ENCODE measurements around the gene PIGB. TPM values are rescaled to one million over a fixed set of nuclear protein-coding genes. Genes with fewer than 3 reads are reported as not detected.
A peak's percentile ranks its signal among the peaks of the same experiment; 100 is the strongest.

Gene PIGB
- total and polyA plus RNA-seq, 2 of the 13 experiments (the other 11 are each of a cell fraction or from before 2014, with no cell fraction given) = 14.5 to 19.1 TPM

DNA sequence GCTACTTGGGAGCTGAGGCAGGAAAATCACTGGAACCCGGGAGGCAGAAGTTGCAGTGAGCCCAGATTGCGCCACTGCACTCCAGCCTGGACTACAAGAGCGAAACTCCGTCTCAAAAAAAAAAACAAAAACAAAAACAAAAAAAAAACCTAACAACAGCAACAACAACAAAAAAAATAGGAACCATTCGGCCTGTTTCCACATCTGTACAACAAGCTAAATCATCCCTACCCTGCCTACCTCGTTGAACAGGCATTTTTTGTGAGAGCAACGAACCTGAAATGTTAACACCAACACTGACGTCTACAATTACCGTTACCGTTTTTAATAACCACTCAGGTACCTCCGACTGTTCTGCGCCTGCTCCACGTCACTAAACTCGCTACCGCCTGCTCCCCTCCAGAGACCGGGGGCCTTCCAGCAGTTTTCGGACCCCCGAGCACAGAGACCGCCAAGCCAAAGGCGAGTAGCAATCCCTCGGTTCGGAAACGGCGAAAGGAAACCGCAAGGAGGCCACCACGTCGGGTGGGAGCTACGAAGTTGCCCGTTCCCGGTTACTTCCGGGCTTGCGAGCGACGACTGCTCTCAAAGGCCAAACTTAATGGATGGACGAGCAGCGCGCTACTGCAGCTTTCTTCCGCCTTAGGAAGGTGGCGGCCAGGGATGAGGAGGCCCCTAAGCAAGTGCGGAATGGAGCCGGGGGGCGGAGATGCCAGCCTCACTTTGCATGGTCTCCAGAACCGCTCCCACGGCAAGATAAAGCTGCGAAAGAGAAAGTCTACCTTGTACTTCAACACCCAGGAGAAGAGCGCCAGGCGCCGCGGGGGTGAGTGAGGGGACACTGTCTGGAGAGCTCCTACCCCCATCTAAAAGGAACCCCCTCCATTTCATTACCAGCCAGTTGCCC lies at the start of gene PIGB, which contains the start of gene PIGBOS1 (continued):
- TF ChIP-seq DNMT3B (CRISPR knock-in tag; conservative IDR thresholded peaks at IDR 0.05) (no peak), NCOA1 (CRISPR knock-in tag; IDR thresholded peaks at IDR 0.05) (no peak), RAD51 (IDR thresholded peaks at IDR 0.05; ENCODE audit: borderline replicate concordance) (no peak), SMARCE1 (IDR thresholded peaks at IDR 0.05; ENCODE audit: borderline replicate concordance) (no peak), ZNF160 (CRISPR knock-in tag; IDR thresholded peaks at IDR 0.05) (peak; percentile 82), SIN3B (IDR thresholded peaks at IDR 0.05; ENCODE audit: low read length) (no peak), ZNF3 (CRISPR knock-in tag; IDR thresholded peaks at IDR 0.05) (no peak), ZNF329 (CRISPR knock-in tag; IDR thresholded peaks at IDR 0.05; ENCODE audit: low read depth) (no peak; the same call in 1 of the 2 replicates), FOXA3 (CRISPR knock-in tag; IDR thresholded peaks at IDR 0.05) (peak; percentile 60), CHD4 (IDR thresholded peaks at IDR 0.05; ENCODE audit: borderline replicate concordance, low read length) (no peak), ZFP36L1 (CRISPR knock-in tag; IDR thresholded peaks at IDR 0.05) (no peak), ZSCAN21 (CRISPR knock-in tag; IDR thresholded peaks at IDR 0.05; ENCODE audit: borderline replicate concordance) (peak; percentile 74; the same call in 1 of the 2 replicates), SNRNP70 (IDR thresholded peaks at IDR 0.05; ENCODE audit: low read depth, low read length) (no peak), HDAC6 (IDR thresholded peaks at IDR 0.05; ENCODE audit: low read depth, low read length) (no peak), PHF21A (CRISPR knock-in tag; IDR thresholded peaks at IDR 0.05) (peak; percentile 77), PCBP1 (IDR thresholded peaks at IDR 0.05; ENCODE audit: borderline replicate concordance, low read depth, low read length) (0 out of 2 replicates have a peak, but pooled peaks have one; percentile 27), ZNF101 (CRISPR knock-in tag; IDR thresholded peaks at IDR 0.05; ENCODE audit: borderline replicate concordance, low read depth) (0 out of 2 replicates have a peak, but pooled peaks have one; percentile 51)
- TF ChIP-seq, protein P1, sequence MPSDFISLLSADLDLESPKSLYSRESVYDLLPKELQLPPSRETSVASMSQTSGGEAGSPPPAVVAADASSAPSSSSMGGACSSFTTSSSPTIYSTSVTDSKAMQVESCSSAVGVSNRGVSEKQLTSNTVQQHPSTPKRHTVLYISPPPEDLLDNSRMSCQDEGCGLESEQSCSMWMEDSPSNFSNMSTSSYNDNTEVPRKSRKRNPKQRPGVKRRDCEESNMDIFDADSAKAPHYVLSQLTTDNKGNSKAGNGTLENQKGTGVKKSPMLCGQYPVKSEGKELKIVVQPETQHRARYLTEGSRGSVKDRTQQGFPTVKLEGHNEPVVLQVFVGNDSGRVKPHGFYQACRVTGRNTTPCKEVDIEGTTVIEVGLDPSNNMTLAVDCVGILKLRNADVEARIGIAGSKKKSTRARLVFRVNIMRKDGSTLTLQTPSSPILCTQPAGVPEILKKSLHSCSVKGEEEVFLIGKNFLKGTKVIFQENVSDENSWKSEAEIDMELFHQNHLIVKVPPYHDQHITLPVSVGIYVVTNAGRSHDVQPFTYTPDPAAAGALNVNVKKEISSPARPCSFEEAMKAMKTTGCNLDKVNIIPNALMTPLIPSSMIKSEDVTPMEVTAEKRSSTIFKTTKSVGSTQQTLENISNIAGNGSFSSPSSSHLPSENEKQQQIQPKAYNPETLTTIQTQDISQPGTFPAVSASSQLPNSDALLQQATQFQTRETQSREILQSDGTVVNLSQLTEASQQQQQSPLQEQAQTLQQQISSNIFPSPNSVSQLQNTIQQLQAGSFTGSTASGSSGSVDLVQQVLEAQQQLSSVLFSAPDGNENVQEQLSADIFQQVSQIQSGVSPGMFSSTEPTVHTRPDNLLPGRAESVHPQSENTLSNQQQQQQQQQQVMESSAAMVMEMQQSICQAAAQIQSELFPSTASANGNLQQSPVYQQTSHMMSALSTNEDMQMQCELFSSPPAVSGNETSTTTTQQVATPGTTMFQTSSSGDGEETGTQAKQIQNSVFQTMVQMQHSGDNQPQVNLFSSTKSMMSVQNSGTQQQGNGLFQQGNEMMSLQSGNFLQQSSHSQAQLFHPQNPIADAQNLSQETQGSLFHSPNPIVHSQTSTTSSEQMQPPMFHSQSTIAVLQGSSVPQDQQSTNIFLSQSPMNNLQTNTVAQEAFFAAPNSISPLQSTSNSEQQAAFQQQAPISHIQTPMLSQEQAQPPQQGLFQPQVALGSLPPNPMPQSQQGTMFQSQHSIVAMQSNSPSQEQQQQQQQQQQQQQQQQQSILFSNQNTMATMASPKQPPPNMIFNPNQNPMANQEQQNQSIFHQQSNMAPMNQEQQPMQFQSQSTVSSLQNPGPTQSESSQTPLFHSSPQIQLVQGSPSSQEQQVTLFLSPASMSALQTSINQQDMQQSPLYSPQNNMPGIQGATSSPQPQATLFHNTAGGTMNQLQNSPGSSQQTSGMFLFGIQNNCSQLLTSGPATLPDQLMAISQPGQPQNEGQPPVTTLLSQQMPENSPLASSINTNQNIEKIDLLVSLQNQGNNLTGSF (CRISPR knock-in tag; IDR thresholded peaks at IDR 0.05) = no peak
- TF ChIP-seq, protein P2, sequence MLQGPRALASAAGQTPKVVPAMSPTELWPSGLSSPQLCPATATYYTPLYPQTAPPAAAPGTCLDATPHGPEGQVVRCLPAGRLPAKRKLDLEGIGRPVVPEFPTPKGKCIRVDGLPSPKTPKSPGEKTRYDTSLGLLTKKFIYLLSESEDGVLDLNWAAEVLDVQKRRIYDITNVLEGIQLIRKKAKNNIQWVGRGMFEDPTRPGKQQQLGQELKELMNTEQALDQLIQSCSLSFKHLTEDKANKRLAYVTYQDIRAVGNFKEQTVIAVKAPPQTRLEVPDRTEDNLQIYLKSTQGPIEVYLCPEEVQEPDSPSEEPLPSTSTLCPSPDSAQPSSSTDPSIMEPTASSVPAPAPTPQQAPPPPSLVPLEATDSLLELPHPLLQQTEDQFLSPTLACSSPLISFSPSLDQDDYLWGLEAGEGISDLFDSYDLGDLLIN (CRISPR knock-in tag; IDR thresholded peaks at IDR 0.05; ENCODE audit: borderline replicate concordance) = no peak
- TF ChIP-seq, protein P3, sequence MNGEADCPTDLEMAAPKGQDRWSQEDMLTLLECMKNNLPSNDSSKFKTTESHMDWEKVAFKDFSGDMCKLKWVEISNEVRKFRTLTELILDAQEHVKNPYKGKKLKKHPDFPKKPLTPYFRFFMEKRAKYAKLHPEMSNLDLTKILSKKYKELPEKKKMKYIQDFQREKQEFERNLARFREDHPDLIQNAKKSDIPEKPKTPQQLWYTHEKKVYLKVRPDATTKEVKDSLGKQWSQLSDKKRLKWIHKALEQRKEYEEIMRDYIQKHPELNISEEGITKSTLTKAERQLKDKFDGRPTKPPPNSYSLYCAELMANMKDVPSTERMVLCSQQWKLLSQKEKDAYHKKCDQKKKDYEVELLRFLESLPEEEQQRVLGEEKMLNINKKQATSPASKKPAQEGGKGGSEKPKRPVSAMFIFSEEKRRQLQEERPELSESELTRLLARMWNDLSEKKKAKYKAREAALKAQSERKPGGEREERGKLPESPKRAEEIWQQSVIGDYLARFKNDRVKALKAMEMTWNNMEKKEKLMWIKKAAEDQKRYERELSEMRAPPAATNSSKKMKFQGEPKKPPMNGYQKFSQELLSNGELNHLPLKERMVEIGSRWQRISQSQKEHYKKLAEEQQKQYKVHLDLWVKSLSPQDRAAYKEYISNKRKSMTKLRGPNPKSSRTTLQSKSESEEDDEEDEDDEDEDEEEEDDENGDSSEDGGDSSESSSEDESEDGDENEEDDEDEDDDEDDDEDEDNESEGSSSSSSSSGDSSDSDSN (CRISPR knock-in tag; IDR thresholded peaks at IDR 0.05) = peak; percentile 64; the same call in 1 of the 2 replicates

Data from HepG2 (cell line).